Glomerular endothelial cell (primary cell): ENCODE measurements around the gene SGTB. TPM values are rescaled to one million over a fixed set of nuclear protein-coding genes. Genes with fewer than 3 reads are reported as not detected.
"Not testable (repeated sequence)": the region's sequence is repeated elsewhere in the genome, so short reads cannot be mapped to it uniquely, and the experiment has no call there.

ENCODE experiments used
- DNase-seq: peaks from one replicate; pipeline ENCODE4 v3.0.0-alpha.2; 2011; ENCODE audit warnings: low read depth, low spot score; ENCODE audit errors: extremely low read depth
- total RNA-seq: library from RNA; depleted of rRNA; stranded (reverse); fragments of >200 nt; gene quantifications from 2 replicates; pipeline ENCODE4 v1.2.3, GENCODE V29; 2015

The SGTB gene
- total RNA-seq, 1 donor from 2014 or later, result 12.7 TPM

GRCh38 chr5:65734921-65735320 lies 13.0 kb upstream of the SGTB start:
- no peak for DNase-seq

- not testable (repeated sequence) for DNase-seq
Measured at GRCh38 chr5:65734196-65734775, 12.4 kb upstream of the SGTB start.

DNA sequence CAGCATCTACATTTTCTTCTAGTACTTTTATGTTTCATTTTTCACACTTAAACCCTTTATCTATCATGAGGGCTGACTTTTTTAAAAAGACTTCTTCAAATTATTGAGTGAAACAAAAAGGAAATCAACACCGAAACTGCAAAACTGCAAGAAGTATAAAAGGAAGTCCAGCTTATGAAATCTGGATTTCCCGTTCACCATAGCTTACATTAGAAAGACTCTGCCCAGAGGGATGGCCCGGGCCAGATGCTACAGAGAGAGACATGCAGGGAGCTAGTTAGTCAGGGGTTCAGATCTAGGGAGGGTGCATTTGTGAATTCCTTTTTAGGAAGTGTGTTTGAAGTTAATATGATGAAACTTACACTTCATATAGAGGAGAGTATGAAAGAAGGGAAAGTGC lies 10.1 kb upstream of the SGTB start:
- DNase-seq, result not testable (repeated sequence)

DNA sequence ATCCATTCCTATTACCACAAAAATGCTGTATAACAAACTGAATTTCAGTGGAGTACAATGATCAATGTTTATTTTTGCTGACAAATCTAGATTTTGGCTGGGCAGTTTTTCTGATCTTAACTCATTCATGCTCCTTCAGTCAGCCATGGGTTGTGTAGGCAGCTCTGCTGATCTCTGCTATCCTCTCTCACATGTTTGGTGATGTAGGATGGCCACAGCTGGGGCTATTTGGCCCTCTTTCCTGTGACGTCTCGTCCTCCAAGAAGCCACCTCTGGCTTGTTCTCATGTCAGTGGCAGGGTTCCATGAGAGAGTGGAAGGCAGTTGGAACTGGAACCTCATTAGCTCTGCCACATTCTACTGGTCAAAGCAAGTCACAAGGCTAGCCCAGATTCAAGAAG lies 9.0 kb upstream of the SGTB start:
- no peak for DNase-seq

DNA sequence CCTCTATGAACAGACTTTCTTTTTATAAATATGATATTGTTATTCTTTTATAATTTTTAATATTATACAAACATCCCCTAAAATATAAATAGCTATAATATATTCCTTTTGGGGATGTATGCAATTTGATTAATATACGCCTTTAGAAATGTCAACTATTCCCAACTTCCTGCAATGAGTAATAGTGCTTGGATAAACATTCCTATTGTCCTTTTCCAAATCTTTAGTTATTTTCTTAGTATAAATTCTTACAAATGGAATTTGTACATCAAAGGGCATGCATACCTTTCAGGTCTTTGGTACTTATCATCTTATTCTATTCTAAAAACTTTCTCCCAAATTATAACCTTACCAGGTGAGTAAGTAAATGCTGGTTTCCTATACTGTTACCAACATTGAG lies 6.3 kb upstream of the SGTB start:
- no peak for DNase-seq

DNA sequence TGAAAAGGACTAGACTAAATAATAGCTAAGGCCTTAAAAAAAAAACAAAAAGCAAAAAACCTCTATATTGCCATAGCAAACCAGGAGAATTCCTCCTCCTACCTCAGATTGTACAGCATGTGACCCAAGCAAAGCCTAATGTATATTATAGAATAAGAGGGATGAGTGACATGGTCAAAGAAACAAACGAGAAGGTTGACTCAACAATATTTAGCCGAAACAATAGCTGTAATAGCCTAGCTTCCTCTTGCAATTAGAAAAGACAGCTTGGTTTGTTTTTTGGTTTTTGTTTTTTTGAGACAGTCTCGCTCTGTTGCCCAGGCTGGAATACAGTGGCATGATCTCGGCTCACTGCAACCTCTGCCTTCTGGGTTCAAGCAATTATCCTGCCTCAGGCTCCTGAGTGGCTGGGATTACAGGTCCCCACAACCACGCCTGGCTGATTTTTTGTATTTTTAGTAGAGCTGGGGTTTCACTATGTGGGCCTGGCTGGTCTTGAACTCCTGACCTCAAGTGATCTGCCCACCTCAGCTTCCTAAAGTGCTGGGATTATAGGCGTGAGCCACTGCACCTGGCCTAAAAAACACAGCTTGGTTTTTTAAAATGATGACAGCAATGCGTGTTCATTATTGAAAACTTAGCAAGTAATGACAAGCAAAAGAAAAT lies 5.7 kb upstream of the SGTB start:
- DNase-seq, result no peak

DNA sequence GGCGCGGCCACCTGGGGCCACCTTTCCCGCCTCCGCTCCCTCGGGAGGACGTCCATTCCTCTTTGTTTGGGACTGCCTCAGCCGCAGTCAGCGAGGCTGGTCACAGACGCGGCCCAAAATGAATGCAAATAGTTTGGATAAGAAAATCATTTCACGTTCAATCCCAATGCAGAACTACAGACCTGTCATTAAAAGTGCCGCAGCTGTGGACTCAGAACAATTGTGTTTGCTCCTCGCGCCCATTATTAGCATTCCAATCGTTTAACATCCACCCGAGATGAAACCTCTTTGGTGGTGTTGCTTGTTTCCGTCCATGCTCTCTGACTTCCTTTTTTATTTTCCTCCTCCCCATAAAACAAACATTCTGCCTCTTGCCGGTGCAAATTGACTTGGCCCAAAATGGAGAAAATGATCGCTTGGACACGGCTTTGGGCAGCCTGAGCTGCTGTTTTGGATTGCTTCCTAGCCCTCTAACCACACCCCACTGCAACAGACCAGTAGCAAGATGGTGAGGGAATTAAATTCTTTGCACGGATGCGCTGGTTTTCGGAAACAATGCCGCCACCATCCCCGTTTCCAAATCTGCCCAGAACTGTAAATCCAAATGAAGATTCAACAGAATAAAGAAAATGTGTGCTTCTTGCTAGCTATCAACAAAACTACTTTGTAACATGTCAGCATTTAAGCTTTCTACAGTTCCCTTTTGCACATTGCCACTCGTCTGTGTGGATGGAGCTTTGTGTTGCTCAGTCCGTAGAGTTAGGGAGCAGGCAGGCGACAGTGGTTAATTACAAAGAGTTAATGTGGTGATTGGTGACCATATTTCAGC lies 880 bp upstream of the SGTB start:
- DNase-seq, result no peak

- no peak for DNase-seq
Measured at GRCh38 chr5:65721050-65721719, 724 bp downstream of the SGTB start.

GRCh38 chr5:65718576-65719310 lies 3.2 kb downstream of the SGTB start:
- DNase-seq, result no peak

DNA sequence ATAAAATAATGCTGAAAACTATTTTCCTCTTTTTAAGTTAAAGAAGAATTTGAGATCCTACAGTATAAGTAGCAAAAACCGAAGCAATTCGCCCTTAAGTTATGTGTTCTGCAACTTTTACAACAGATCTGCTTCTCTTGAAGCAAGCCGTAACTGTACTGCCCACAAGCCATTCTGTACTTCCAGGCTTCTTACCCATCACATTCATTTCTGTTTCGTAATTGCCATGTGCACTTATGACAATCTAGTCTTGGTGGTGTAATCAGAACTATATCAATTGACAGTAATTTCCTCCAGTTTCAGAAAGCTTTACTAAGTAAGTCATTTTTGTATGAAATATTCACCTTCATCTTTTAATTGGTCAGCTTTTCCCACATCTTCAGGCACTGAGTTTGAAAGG lies 13.8 kb downstream of the SGTB start:
- no peak for DNase-seq

GRCh38 chr5:65707663-65708062 lies 14.2 kb downstream of the SGTB start:
- no peak for DNase-seq

GRCh38 chr5:65704621-65705239 lies 17.2 kb downstream of the SGTB start:
- no peak for DNase-seq

- no peak for DNase-seq
Measured at GRCh38 chr5:65702036-65702435, 19.9 kb downstream of the SGTB start.

DNA sequence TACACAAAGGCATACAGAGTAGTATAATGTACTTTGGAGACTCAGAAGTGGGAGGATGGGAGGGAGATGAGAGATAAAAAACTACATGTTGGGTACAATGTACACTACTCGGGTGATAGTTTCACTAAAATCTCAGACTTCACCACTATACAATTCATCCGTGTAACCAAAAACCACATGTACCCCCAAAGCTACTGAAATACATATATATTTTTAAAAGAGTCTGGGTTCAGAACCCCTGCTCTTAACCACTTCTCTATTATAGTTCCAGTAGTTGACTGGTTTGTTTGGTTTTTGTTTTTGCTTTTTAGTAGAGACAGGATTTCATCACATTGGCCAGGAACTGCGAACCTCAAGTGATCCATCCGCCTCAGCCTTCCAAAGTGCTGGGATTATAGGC lies 22.6 kb downstream of the SGTB start:
- no peak for DNase-seq

DNA sequence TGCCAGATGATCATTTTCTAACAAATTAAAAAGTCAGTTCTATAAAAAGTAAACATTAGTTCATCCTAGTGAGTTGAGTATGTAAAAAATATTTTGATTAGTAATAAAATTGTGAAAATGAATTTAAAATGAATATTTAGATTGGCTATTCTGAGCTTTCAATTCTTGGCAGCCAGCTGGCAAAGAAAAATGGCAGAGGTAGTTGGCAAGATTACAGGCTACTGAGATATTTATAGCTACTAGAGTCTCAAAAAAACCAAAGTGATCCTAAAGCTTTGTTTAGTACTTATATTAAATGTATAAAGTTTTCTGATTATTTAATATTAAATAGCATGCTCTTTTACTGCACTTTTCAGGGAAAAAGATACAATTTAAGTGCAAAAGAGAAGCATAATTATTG lies 25.0 kb downstream of the SGTB start:
- no peak for DNase-seq

DNA sequence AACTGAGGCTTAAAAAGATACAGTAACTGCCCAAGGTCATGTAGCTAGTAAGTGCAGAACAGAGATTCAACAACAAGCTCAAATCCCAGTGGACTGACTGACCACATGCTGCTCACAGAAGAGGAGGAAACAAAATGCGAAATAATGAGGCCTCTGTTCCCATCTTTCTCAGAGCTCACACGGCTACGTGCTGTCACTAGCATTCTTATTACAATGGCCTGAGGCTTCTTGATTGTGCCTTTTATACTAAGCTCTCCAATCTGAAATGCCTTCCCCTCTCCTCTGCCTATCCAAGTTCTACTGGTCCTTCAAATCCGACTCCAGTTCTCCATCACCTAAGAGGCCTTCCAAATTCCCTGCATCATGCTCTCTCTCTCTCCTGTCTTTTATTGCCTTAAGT lies 26.0 kb downstream of the SGTB start:
- DNase-seq, result no peak

GRCh38 chr5:65695162-65695755 lies 26.6 kb downstream of the SGTB start:
- DNase-seq, result no peak

DNA sequence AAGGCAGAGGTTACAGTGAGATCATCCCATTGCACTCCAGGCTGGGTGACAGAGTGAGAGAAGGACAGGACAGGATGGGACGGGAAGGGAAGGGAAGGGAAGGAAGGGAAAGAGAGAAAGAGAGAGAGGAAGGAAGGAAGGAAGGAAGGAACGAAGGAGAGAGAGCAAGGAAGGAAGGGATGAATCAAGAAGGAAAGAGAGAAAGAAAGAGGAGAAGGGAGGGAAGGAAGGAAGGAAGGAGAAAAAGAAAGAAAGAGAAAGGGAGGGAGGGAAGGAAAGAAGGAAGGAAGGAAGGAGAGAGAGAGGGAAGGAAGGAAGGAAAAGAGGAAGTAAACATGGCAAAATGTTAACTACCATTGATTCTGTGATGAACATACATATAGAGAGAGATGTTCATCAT lies 28.8 kb downstream of the SGTB start:
- DNase-seq, result no peak

GRCh38 chr5:65682148-65682547 lies 39.8 kb downstream of the SGTB start:
- no peak for DNase-seq

DNA sequence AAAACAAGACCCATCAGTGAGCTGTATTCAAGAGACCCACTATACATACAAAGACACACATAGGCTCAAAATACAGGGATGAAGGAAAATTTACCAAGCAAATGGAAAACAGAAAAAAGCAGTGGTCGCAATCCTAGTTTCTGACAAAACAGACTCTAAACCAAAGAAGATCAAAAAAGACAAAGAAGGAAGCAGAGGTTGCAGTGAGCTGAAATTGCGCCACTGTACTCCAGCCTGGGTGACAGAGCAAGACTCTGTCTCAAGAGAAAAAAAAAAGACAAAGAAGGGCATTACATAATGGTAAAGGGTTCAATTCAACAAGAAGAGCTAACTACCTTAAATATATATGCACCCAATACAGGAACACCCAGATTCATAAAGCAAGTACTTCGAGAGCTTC lies 45.9 kb downstream of the SGTB start:
- not testable (repeated sequence) for DNase-seq
